DND-41 (cell line): ENCODE results near the gene PCARE.

Experiments
- EZH2 ChIP-seq: IDR thresholded peaks from 3 replicates; pipeline ENCODE4 v1.6.1; 2012; ENCODE audit warnings: borderline replicate concordance, low read depth, mild to moderate bottlenecking, moderate library complexity, low read length, inconsistent platforms; ENCODE audit not compliant: severe bottlenecking
- TF ChIP-seq, protein P1 (sequence below): IDR thresholded peaks from 2 replicates; pipeline ENCODE4 v1.5.1; 2012; ENCODE audit warnings: borderline replicate concordance, low read length, moderate library complexity, mild to moderate bottlenecking; ENCODE audit not compliant: poor library complexity, severe bottlenecking; ENCODE audit errors: extremely low read depth

DNA sequence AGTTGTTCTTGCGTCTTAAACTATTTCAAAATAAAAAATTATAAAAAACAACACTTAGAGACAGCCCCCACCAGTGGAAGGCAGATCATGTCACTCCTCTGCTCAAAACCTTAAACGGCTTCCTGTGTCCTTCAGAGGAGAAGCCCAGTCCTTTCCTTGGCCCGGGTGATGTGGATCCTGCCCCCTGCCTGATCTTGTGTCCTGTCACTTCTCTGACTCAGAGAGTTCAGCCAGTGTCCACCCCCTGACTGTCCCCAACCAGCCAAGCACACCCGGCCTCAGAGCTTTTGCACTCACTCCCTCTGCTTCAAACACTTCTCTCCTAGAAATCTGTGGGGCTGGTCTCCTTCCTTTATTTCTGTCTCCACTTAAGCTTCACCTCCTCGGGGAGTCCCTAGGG is 57.8 kb downstream of the PCARE start:
- TF ChIP-seq, protein P1, sequence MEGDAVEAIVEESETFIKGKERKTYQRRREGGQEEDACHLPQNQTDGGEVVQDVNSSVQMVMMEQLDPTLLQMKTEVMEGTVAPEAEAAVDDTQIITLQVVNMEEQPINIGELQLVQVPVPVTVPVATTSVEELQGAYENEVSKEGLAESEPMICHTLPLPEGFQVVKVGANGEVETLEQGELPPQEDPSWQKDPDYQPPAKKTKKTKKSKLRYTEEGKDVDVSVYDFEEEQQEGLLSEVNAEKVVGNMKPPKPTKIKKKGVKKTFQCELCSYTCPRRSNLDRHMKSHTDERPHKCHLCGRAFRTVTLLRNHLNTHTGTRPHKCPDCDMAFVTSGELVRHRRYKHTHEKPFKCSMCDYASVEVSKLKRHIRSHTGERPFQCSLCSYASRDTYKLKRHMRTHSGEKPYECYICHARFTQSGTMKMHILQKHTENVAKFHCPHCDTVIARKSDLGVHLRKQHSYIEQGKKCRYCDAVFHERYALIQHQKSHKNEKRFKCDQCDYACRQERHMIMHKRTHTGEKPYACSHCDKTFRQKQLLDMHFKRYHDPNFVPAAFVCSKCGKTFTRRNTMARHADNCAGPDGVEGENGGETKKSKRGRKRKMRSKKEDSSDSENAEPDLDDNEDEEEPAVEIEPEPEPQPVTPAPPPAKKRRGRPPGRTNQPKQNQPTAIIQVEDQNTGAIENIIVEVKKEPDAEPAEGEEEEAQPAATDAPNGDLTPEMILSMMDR = no peak
- TF ChIP-seq EZH2 = no peak
